Mucosa of gallbladder (tissue), 1 donor: ENCODE data around the gene DUS3L. TPM values are rescaled to one million over a fixed set of nuclear protein-coding genes. Genes with fewer than 3 reads are reported as not detected.
"Not testable (repeated sequence)": the region's sequence is repeated elsewhere in the genome, so short reads cannot be mapped to it uniquely, and the experiment has no call there.

Source experiments
- DNase-seq: peaks from one replicate; pipeline ENCODE4 v3.0.0-alpha.2; 2020; ENCODE audit warnings: low spot score
- total RNA-seq: library from RNA; stranded (reverse); gene quantifications from one replicate; pipeline ENCODE4 v1.2.1, GENCODE V29; 2021
- donor health status: DM: no; HTN: no; CAD: no.

Gene DUS3L
- total RNA-seq, 1 donor from 2014 or later: 37.2 TPM

DNA sequence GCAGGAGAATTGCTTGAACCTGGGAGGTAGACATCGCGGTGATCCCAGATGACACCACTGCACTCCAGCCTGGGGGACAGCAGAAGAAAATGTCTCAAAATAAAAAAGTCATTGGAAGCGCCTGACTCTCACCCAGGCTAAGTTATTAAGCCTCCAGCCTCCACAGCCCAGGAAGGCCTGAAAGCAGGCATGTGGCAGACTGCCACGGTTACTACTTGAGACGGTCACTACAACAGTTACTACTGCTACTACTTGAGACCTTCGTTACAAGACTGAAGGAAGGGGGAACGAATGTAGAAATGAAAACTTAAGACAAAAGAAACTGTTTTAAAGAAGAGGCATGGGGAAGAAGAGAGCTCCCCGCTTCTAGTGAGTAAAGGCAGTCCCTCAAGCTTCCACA is 16.0 kb downstream of the DUS3L start:
- DNase-seq: no peak

DNA sequence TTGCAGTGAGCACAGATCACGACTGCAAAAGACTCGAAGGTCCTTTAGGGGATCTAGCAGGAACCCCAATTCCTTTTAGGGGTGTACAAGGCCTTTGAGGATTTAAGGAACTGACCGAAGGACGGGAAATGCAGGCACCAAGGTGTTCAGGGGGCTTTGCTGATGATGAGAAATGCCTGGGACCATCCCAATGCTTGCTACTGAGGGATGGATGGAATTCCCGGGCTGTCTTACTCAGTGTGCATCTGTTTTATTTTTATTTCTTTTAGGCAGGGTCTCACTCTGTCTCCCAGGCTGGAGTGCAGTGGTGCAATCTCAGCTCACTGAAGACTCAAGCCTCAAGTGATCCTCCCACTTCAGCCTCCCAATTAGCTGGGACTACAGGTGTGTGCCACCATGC is 17.7 kb downstream of the DUS3L start:
- no peak for DNase-seq

DNA sequence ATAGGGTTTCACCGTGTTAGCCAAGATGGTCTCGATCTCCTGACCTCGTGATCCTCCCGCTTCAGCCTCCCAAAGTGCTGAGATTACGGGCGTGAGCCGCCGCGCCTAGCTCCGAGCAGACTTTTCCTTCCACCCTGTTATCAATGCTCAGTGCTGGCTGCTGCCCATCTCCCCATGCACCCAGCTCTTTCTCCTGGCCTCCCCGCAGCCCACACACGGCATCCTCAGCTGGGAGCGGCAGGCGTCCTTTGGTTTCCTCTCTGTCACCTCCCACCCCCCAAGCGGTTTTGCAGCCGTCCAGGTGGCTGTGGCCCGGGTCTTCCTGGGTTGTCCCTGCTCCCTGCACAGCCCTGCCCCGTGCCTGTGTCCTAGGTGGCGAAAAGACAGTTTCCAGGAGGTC is 18.5 kb downstream of the DUS3L start:
- DNase-seq: no peak

DNA sequence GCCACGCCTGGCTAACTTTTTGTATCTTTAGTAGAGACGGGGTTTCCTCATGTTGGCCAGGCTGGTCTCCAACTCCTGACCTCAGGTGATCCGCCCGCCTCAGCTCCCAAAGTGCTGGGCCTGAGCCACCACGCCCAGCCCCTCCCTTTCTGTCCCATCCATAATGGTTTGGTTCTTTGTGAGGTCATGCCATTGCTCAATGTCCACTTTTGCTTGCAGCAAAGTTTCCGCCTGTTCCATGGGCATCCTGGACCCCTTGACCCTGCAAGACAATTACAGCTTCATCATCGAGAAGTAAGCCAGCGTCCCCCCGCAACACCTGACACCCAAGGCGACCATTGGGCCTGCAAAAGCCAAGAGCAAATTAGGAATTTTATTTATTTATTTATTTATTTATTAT is 23.0 kb downstream of the DUS3L start:
- DNase-seq: no peak

DNA sequence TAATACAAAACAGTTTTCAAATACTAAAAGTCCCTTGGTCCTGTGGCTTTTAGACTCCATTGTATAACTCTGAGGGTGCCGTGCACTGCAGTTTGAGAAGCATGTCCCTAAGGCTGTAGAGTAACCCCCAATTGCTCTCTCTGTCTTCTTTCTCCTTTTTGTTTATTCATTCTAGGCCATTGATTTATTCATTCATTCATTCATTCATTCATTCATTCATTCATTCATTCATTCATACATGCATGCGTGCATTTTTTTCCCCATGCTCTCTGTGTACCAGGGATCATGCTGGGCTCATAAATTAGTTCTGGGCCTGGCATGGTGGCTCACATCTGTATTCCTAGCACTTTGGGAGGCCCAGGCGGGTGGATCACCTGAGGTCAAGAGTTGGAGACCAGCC is 25.7 kb downstream of the DUS3L start:
- no peak for DNase-seq

DNA sequence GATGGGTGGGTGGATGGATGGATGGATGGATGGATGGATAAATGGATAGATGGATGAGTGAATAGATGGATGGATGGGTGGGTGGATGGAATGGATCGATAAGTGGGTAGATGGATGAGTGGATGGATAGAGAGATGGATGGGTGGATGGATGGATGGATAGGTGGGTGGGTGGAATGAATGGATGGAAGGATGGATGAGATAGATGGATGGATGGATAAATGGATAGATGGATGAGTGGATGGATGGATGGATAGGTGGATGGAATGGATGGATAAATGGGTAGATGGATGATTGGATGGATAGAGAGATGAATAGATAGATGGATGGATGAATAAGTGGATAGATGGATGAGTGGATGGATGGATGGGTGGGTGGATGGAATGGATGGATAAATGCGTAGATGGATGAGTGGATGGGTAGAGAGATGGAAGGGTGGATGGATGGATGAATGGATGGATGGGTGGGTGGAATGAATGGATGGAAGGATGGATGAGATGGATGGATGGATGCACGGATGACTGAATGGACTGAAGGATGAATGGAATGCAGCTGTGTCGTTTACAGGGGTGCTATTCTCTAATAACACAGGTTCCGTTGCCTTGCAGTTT is 28.2 kb downstream of the DUS3L start:
- no peak for DNase-seq

DNA sequence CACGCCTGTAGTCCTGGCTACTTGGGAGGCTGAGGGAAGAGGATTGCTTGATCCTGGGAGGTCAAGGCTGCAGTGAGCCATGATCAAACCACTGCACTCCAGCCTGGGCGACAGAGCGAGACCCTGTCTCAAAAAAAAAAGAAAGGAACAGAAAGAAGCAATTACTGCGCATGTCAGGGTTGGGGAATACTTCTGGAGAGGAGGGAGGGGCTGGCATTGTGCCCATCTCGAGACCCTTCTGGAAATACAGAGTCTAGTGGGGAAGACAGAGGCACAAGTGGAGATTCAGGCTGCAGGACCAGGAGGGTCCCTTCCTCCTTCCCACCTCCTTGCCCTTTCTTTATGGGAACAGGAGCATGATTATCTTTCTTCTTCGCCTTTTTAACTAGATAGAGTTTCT is 37.2 kb downstream of the DUS3L start:
- DNase-seq: no peak

DNA sequence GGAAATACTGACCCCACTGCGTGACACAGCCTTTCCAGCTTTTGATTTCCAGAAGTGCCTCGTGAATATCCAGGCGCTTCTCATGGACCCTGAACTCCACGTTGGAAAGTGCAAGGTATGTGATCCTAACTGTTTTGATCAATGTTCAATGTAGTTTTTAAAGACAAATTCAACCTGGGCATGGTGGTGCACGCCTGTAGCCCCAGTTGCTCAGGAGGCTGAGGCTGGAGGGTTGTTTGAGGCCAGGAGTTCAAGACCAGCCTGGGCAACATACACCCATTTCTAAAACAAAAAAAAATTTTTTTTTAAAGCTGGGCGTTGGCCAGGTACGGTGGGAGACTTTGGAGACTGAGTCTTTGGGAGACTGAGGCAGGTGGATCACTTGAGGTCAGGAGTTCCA is 39.3 kb downstream of the DUS3L start:
- DNase-seq: no peak

DNA sequence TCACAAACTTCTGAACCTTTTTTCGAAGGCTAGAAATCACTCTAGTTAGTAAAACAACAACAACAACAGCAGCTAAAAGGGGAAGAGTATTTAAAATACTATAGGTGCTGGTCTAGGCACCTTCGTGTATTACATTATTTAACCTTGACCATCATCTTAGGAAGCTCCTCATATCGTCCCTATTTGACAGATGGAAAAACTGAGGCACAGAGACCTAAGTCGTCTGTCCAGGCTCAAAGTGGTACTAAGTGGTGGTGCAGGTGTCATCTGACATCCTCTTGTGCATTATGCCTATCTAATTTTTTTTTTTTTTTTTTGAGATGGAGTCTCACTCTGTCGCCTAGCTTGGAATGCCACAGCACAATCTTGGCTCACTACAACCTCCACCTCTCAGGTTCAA is 41.5 kb downstream of the DUS3L start:
- DNase-seq: no peak

DNA sequence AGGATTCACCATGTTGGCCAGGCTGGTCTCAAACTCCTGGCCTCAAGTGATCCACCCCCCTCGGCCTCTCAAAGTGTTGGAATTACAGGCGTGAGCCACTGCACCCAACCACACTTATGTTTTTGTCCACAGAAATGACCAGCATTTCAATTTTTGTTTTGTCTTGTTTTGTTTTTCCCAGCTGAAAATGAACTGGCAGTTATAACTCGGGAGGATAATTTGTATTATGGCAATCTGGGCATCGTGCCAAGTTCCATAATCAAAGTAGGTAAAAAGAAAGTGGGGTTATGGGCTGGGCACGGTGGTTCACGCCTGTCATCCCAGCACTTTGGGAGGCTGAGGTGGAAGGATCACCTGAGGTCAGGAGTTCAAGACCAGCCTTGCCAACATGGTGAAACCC is 42.0 kb downstream of the DUS3L start:
- DNase-seq: not testable (repeated sequence)

DNA sequence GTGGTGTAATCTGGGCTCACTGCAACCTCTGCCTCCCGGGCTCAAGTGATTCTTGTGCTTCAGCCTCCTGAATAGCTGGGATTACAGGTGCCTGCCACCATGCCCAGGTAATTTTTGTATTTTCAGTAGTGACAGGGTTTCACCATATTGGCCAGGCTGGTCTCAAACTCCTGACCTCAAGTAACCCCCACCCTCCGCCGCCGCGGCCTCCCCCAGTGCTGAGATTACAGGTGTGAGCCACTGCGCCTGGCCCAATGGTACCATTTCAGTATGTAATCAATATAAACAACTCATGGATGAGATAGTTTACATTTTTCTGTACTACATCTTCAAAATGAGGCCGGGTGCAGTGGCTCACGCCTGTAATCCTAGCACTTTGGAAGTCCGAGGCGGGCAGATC is 46.0 kb downstream of the DUS3L start:
- not testable (repeated sequence) for DNase-seq

DNA sequence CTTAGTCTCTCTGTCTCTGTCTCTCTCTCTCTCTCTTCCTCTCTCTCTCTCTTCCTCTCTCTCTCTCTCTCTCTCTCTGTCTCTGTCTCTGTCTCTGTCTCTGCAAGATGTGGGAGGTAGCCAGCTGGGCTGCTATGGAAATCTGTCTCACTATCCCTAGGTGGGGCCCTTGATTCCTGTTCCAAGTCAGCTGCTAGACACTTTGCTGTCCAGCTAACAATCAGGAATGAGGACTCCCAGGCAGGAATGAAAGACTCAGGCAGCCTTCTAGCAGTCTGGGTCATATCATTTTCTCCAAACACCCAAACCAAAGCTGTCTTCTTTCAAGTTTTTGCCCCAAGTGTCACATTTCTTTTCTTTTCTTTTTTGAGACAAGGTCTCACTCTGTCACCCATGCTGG is 47.3 kb downstream of the DUS3L start:
- DNase-seq: no peak

DNA sequence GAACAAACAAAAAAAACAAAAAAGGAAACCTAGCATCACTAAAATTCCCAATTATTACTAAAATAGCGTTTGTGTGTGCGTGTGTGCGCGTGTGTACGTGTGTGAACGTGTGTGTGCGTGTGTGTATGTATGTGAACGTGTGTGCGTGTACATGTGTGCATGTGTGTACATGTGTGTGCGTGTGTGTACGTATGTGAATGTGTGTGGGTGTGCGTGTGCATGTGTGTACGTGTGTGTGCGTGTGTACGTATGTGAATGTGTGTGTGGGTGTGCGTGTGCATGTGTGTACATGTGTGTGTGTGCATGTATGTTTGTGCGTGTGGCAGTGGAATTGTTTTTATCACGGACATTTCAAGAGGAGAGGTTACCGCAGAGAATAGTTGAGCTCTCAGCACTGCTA is 48.9 kb downstream of the DUS3L start:
- no peak for DNase-seq

DNA sequence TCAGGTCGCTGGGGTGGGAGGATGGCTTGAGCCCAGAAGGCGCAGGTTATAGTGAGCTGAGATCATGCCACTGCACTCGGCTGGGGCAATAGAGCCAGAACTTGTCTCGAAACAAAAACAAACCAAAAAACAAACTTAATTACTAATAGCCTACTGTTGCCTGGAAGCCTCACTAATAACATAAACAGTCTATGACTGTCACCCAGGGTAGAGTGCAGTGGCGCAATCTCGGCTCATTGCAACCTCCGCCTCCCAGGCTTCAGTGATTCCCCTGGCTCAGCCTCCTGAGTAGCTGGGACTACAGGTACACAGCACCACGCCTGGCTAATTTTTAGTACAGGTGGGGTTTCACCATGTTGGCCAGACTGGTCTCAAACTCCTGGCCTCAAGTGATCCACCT is 52.5 kb downstream of the DUS3L start:
- DNase-seq: no peak

Other genes starting within 250 kb of the DUS3L start
- 0.20 TPM for gene TINCR, start 223.2 kb downstream of the DUS3L start, total RNA-seq
- gene SAFB2, start 168.4 kb downstream of the DUS3L start, total RNA-seq: 127 TPM
- gene SAFB, start 168.1 kb downstream of the DUS3L start, total RNA-seq: 92.9 TPM
- gene MICOS13, start 110.6 kb downstream of the DUS3L start, total RNA-seq: 62.6 TPM
- 15.7 TPM for gene HSD11B1L, start 110.1 kb downstream of the DUS3L start, total RNA-seq
- gene RPL36, start 100.9 kb downstream of the DUS3L start, total RNA-seq: 609 TPM
- 80.2 TPM for gene LONP1, start 71.0 kb downstream of the DUS3L start, total RNA-seq
- not detected for gene CATSPERD, start 70.5 kb downstream of the DUS3L start, total RNA-seq
- gene PRR22, start 6.4 kb downstream of the DUS3L start, total RNA-seq: 4.1 TPM
- 6.2 TPM for gene NRTN, start 13.9 kb upstream of the DUS3L start, total RNA-seq
- 81.2 TPM for gene FUT6, start 48.5 kb upstream of the DUS3L start, total RNA-seq
- 127 TPM for gene FUT3, start 60.3 kb upstream of the DUS3L start, total RNA-seq
- not detected for gene FUT5, start 79.4 kb upstream of the DUS3L start, total RNA-seq
- gene NDUFA11, start 112.6 kb upstream of the DUS3L start, total RNA-seq: 244 TPM
- 12.7 TPM for gene VMAC, start 113.7 kb upstream of the DUS3L start, total RNA-seq
- 82.5 TPM for gene CAPS, start 123.1 kb upstream of the DUS3L start, total RNA-seq
- 75.5 TPM for gene RANBP3, start 187.0 kb upstream of the DUS3L start, total RNA-seq